Measurements from ENCODE around the gene SH3GL3. TPM values are rescaled to one million over a fixed set of nuclear protein-coding genes. Genes with fewer than 3 reads are reported as not detected.

The SH3GL3 gene
- total and polyA plus RNA-seq, 2 of the 8 experiments (the other 6 are each of a cell fraction or from before 2014, with no cell fraction given): 14.1 to 19.1 TPM

DNA sequence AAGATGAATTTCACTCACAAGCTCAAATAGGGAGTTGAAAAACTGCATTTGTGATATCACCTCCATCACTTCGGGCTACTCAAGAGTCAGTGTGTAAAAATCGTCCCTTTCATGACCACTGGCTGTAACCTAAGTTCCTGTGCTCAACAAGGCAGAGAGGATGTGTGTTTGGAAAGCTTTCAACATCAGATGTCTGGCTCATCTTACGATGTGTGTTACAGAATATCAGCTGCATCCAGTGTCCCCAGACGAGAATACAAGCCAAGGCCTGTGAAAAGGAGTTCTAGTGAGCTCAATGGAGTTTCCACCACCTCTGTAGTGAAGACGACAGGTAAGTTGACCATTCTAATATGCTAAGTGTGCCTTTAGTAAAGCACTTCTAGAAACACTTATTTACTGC, 141.3 kb downstream of the SH3GL3 start:
- Histone ChIP-seq H3K4me1 (replicated peaks in 1 of 4; ENCODE audit: control insufficient read depth in 3 of 4, insufficient read depth in 4 of 4, low read length in 3 of 4) (no peaks in the 10 kb centered on the region; a peak in 1 of 7 replicates), H3K56ac (replicated peaks; ENCODE audit: insufficient read length, low read depth, low read length) (no peak overlapping the region), H3K79me2 (ENCODE audit: control insufficient read depth in 1 of 2, insufficient read depth in 2 of 2, low read length in 2 of 2) (no peaks in the 10 kb centered on the region), H4K8ac (ENCODE audit: extremely low read depth, insufficient read depth, low read length) (no peak overlapping the region), H2BK15ac (ENCODE audit: low read length) (no peak overlapping the region), H3K9ac (replicated peaks in 1 of 4; ENCODE audit: extremely low read depth in 1 of 4, low read depth in 3 of 4, low read length in 3 of 4) (no peak overlapping the region), H2AK5ac (ENCODE audit: low read depth, low read length) (no peak overlapping the region), H2BK5ac (ENCODE audit: low read depth, low read length) (no peak overlapping the region), H3K27ac (ENCODE audit: low read depth, low read length) (no peak overlapping the region), H3K4me3 (ENCODE audit: extremely low read depth in 1 of 4, insufficient read depth in 2 of 4, low read depth in 3 of 4, low read length in 4 of 4) (no peak overlapping the region), H3K36me3 (ENCODE audit: control insufficient read depth in 2 of 4, insufficient read depth in 4 of 4, low read length in 3 of 4) (no peaks in the 10 kb centered on the region; a peak in 2 of 8 replicates), H3K14ac (ENCODE audit: insufficient read length) (no peak overlapping the region), H3K4me2 (ENCODE audit: insufficient read depth in 1 of 2, low read depth in 2 of 2, low read length in 2 of 2) (no peak overlapping the region), H3K9me3 (ENCODE audit: insufficient read depth in 2 of 2, low read depth in 1 of 2, low read length in 1 of 2) (no peaks in the 10 kb centered on the region), H4K5ac (ENCODE audit: insufficient read length, low read depth, low read length) (no peak overlapping the region), H4K91ac (replicated peaks; ENCODE audit: insufficient read length, low read length) (no peak overlapping the region), H3K4ac (replicated peaks; ENCODE audit: insufficient read length, low read depth, low read length) (no peak overlapping the region), H2BK20ac (ENCODE audit: low read length) (no peak overlapping the region), H3K27me3 (replicated peaks in 1 of 4; ENCODE audit: control insufficient read depth in 3 of 4, extremely low read depth in 1 of 4, insufficient read depth in 3 of 4, low read length in 3 of 4) (no peaks in the 10 kb centered on the region), H2BK120ac (replicated peaks; ENCODE audit: low read depth, low read length) (no peak overlapping the region), H3K79me1 (ENCODE audit: low read depth, low read length) (no peaks in the 10 kb centered on the region), H3K23me2 (ENCODE audit: low read depth, low read length) (no peaks in the 10 kb centered on the region), H3K18ac (ENCODE audit: extremely low read depth, low read length) (no peak overlapping the region), H4K20me1 (replicated peaks in 1 of 2; ENCODE audit: control insufficient read depth in 1 of 2, insufficient read depth in 2 of 2, low read length in 2 of 2) (no peaks in the 10 kb centered on the region), H2AFZ (ENCODE audit: low read length) (no peak overlapping the region), H2BK12ac (ENCODE audit: low read depth, low read length) (no peak overlapping the region), H3K23ac (ENCODE audit: insufficient read length) (no peak overlapping the region)
- 93% methylated on average over 5 of the region's 5 CpGs; no CpG with 5 or more reads in 1 of the 2 experiments for WGBS, 2 experiments (ENCODE audit: extremely low coverage in 1 of 2, insufficient coverage in 1 of 2, insufficient read length in 1 of 2, insufficient replicate concordance in 2 of 2, low coverage in 1 of 2, low lambda C conversion rate in 2 of 2, missing lambda C conversion rate in 1 of 2)
- no peak for FAIRE-seq
- ChIA-PET CTCF (ENCODE audit: partially characterized antibody) (interaction anchor here (1.2 to 4.3 kb wide), 5 partner anchors 16 to 436 kb away, joined by 3 to 16 read pairs (median 7); no protein-coding TSS in a partner anchor), POLR2A (ENCODE audit: partially characterized antibody) (no interaction called here)
- no peak for TF ChIP-seq CBX8 (IDR thresholded peaks at IDR 0.05; ENCODE audit: borderline replicate concordance, low read depth, low read length)
- TF ChIP-seq, protein P1, sequence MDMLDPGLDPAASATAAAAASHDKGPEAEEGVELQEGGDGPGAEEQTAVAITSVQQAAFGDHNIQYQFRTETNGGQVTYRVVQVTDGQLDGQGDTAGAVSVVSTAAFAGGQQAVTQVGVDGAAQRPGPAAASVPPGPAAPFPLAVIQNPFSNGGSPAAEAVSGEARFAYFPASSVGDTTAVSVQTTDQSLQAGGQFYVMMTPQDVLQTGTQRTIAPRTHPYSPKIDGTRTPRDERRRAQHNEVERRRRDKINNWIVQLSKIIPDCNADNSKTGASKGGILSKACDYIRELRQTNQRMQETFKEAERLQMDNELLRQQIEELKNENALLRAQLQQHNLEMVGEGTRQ (IDR thresholded peaks at IDR 0.05; ENCODE audit: low read length): no peak
- no peak for TF ChIP-seq EZH2 (IDR thresholded peaks at IDR 0.05; ENCODE audit: low read depth, low read length, severe bottlenecking)
- no peak for TF ChIP-seq SUZ12 (IDR thresholded peaks at IDR 0.05; ENCODE audit: low read length)
- TF ChIP-seq ZNF274 (IDR thresholded peaks at IDR 0.05; ENCODE audit: borderline replicate concordance, extremely low read depth, low read length): no peak
- no peak for TF ChIP-seq RBBP5 (IDR thresholded peaks at IDR 0.05; ENCODE audit: borderline replicate concordance, low read depth, low read length)
- TF ChIP-seq KDM4A (IDR thresholded peaks at IDR 0.05; ENCODE audit: low read depth, low read length, severe bottlenecking): no peak
- TF ChIP-seq CREB1 (IDR thresholded peaks at IDR 0.05): no peak
- TF ChIP-seq HDAC6 (IDR thresholded peaks at IDR 0.05; ENCODE audit: low read depth, low read length): no peak
- DNase-seq (ENCODE audit: low read depth in 1 of 2, low spot score in 2 of 2): peak in 1 of 2 experiments; percentile 11

Measured in H1 (cell line).